Amniotic stem cell (primary cell): Measurements from ENCODE around the gene PRR5.
"Not testable (repeated sequence)": the region's sequence is repeated elsewhere in the genome, so short reads cannot be mapped to it uniquely, and the experiment has no call there.

Source experiments
- DNase-seq: peaks from one replicate; lab custom pipeline; 2025; lab: John Stamatoyannopoulos, UW

PRR5 gene

GRCh38 chr22:44735518-44736428 is 33.8 kb downstream of the PRR5 start:
- peak; percentile 20 for DNase-seq

- no peak for DNase-seq
Observed at GRCh38 chr22:44736581-44737405, 34.8 kb downstream of the PRR5 start.

- DNase-seq: no peak
Observed at GRCh38 chr22:44737406-44738346, 35.7 kb downstream of the PRR5 start.

DNA sequence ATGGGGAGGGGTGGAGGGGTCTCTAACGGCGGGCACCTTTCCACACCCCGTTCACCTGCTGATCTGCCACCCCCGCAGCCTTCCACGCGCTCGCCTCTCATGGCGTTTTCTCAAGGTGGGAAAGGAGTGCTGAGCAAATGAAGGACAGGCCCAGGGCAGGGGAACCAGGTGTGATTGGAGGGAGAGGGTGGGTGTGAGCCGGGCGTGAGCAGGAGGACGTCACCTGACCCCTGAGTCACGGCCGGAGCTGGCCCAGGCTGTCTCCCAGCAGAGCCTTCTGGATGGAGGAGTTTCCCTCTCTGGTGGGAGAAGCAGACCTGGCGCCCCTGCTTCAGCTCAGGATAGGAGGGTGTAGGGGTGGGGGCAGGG is 36.3 kb downstream of the PRR5 start:
- DNase-seq: no peak

DNA sequence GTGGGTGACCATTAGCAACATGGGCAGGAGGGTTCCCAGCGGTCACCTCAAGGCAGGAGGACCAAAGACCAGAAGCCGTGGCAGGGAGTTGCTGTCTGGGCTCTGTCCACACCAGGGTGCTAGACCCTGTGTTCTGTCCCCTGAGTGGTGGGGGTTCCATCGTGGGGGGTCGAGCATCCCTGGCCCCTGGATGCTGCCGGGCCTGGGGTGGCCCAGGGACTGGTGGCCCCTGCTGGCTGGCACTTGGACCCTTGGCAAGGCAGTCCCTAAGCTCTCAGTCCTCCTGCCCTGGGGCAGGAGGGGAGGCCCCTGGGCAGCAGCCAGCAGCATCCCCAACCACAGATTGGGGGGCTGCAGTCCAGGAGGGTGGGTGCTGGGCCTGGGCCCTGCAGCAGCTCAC is 37.0 kb downstream of the PRR5 start:
- no peak for DNase-seq

GRCh38 chr22:44739666-44740065 is 37.7 kb downstream of the PRR5 start:
- not testable (repeated sequence) for DNase-seq

GRCh38 chr22:44740307-44740706 is 38.3 kb downstream of the PRR5 start:
- DNase-seq: no peak

DNA sequence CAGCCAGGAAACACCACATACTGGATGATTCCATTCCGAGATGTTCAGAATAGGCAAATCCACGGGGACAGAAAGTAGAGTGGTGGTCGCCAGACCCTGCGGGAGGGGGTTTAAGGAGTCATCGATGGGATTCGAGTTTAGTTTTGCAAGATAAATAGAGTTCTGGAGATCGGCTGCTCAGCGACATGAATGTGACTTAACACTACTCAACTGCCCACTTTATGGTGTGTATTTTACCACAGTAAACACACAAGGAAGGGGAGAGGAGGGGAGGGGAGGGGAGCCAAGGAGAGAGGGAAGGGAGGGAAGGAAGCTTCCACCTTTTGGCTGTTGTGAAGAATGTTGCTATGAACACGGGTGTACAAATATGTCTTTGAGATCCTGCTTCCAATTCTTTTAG is 39.9 kb downstream of the PRR5 start:
- DNase-seq: no peak

DNA sequence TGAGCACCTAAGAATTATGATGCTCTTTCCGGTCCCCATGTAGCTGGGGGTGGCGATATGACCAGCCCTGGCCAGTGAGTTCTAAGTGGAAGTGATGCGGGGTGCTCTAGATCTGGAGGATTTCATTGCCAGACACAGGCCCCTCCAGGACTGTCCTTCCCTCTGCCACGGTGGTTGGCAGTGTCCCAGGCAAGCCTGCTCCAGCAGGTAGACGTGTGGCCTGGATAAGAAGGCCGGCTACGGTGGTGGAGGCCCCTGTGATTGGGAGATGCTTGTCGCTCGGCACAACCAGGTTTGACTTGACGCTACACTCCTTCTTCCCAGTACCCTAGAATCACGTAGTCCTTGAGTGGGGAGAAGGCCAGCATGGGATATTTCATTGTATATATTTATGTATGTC is 41.2 kb downstream of the PRR5 start:
- DNase-seq: no peak

GRCh38 chr22:44743804-44744211 is 41.8 kb downstream of the PRR5 start:
- no peak for DNase-seq

DNA sequence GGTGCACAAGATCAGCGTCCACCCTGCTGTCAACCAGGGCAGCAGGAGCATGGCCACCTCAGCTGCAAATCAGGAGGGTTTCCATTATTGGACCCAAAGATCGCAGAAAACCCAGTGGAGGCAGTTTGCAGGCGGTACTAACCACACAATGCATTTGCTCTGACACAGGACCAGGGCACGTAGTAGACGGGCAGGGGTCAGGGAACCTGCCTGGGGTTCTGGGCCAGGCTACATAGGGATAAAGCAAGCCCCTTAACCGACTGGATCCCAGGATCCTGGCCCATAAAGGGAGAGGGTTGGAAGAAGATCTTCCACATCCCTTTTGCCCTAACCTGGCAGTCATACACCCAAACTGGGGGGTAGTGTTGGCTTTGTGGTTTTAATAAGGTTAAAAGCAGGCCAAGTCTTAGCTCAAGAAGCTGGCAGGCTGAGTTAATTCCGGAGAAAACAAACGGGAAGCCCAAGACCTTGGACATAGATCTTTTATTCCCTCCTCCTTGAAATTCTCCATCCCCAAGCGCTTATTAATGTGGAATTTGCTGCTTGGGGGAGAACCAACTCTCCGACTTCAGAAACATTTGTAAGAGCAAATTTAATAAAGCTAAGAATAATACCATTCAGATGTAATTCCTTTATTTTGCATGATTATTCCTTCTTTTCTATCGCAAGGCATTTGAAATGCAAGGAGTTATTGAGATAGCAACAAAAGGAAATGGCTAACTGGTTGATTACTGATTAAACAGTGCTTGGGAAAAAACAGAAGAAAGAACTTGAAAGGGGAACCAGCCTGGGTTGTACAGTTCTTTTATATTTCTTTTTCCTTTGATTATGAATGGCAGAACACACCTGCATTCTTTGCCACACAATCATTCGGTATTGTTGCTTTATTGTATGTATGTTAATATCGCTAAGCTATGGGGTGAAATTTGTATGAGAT is 44.1 kb downstream of the PRR5 start:
- no peak for DNase-seq

- DNase-seq: not testable (repeated sequence)
Observed at GRCh38 chr22:44747784-44748127, 45.8 kb downstream of the PRR5 start.

GRCh38 chr22:44748524-44748923 is 46.5 kb downstream of the PRR5 start:
- no peak for DNase-seq

GRCh38 chr22:44750481-44750880 is 48.5 kb downstream of the PRR5 start:
- no peak for DNase-seq

DNA sequence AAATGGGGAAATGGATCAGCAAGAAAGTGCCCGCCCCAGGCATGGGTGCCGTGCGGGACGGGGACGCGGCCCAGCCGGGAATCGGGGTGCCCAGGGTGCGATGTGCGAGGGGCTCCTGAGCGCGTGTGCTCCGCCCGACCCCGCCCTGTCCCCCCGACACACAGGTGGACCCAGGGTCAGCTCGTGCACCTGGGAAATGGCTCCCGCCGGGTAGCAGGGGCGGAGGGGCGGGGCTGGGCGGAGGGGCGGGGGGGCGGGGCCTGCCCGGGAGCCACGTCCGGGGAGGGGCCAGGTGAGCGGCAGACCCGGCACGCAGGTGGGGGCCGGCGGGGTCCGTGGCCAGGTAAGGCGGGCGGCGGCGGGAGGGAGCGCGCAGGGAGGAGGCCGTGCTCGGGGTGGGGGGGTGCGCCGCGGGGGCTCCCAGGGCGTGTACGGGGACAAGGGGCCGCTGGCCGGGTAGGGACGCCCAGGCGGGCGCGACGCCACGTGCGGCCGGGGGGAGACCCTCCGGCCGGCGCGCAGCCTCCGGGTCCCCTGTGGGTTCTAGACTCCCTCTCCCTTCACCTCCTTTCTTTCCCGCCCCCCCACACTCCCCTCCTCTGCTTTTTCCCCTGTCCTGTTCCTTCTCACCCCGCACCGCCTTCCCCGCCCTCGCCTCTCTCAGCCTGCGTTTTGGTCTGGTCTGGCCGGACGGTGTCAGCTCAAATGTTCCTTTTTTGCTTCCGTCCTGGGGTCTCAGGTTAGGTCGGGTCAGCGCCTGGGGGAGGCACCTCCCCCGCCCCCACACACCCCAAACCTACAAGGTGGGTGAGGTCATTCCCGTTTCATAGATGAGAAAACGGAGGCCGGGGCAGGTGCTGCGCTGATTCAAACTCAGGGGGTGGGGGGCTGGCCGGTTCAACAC is 50.5 kb downstream of the PRR5 start, which contains the start of gene ARHGAP8:
ARHGAP8 (plus strand) TSS at position 291 of the 904 bp plus-strand sequence. CDS start 33,953 bp downstream, outside the sequence.
- DNase-seq: no peak

- no peak for DNase-seq
Observed at GRCh38 chr22:44753189-44754042, 51.4 kb downstream of the PRR5 start.

DNA sequence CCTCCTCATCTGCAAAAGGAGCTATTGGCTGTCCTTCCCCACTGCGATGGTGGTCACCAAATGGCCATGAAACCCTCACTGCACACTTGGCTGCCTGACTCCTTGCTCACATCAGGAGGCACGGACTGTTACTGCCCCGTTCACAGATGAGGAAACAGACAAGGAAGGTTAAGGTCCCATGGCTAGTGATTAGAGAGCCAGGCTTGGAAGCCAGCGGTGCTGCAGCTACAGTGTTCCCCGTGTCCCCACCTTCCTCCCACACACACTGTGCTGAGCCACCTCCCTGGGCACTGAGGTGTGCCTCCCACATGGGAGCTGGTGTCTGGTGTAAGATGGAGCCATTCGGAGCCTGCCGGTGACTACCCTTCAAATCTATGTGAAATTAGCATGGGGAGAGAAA is 53.0 kb downstream of the PRR5 start:
- DNase-seq: no peak

- DNase-seq: no peak
Observed at GRCh38 chr22:44755417-44755816, 53.4 kb downstream of the PRR5 start.

GRCh38 chr22:44755956-44756361 is 54.0 kb downstream of the PRR5 start:
- no peak for DNase-seq
